A673 (cell line): ENCODE results near the gene NPY. TPM values are rescaled to one million over a fixed set of nuclear protein-coding genes. Genes with fewer than 3 reads are reported as not detected.

Source experiments
- BruUV-seq: library from RNA; stranded (reverse); fragments of 400-500 nt; replicated peaks from 2 replicates; lab custom pipeline; 2021; lab: Mats Ljungman, UMichigan
- CTCF ChIA-PET: fragments of 300-600 bp; sonication (Branson Sonifier 250); formaldehyde crosslinking; loops from one replicate; lab custom pipeline; 2022; ENCODE audit warnings: antibody characterized with exemption; lab: Charles Lee
- POLR2A ChIA-PET: fragments of 300-600 bp; sonication (Branson Sonifier 250); formaldehyde crosslinking; loops from one replicate; lab custom pipeline; 2022; ENCODE audit warnings: antibody characterized with exemption; ENCODE audit not compliant: low non-redundant PET; lab: Charles Lee
- DNase-seq: peaks from one replicate; pipeline ENCODE4 v3.0.0-alpha.2; 2015; ENCODE audit warnings: low spot score
- H3K27ac ChIP-seq: fragments of 200-600 bp; sonication (generic); 2 replicates; pipeline ENCODE4 v1.5.1; 2016; ENCODE audit warnings: mixed run types, low read depth, mild to moderate bottlenecking, mixed read lengths, antibody characterized with exemption, low read length; ENCODE audit not compliant: poor library complexity, severe bottlenecking
- H3K27me3 ChIP-seq: fragments of 200-600 bp; sonication (generic); replicated peaks from 2 replicates; pipeline ENCODE4 v1.6.1; 2017; ENCODE audit warnings: mixed run types, low read depth, mild to moderate bottlenecking, mixed read lengths, antibody characterized with exemption, low read length; ENCODE audit not compliant: insufficient read depth, poor library complexity
- H3K36me3 ChIP-seq: fragments of 200-600 bp; sonication (generic); 2 replicates; pipeline ENCODE4 v1.6.1; 2016; ENCODE audit warnings: mixed run types, mild to moderate bottlenecking, mixed read lengths, antibody characterized with exemption, low read length; ENCODE audit not compliant: insufficient read depth, poor library complexity, severe bottlenecking
- H3K4me1 ChIP-seq: fragments of 200-600 bp; sonication (generic); 2 replicates; pipeline ENCODE4 v1.6.1; 2017; ENCODE audit warnings: mixed run types, mild to moderate bottlenecking, mixed read lengths, antibody characterized with exemption, low read length; ENCODE audit not compliant: insufficient read depth, poor library complexity, severe bottlenecking
- H3K4me3 ChIP-seq: fragments of 200-600 bp; sonication (generic); 2 replicates; pipeline ENCODE4 v1.5.1; 2016; ENCODE audit warnings: low read depth, mixed run types, mild to moderate bottlenecking, mixed read lengths, low read length; ENCODE audit not compliant: poor library complexity, severe bottlenecking
- H3K9me3 ChIP-seq: fragments of 200-600 bp; sonication (generic); 2 replicates; pipeline ENCODE4 v1.6.1; 2016; ENCODE audit warnings: mixed run types, low read depth, mild to moderate bottlenecking, mixed read lengths, antibody characterized with exemption, low read length; ENCODE audit not compliant: poor library complexity, severe bottlenecking
- EZH2 ChIP-seq: fragments of 200-600 bp; sonication (generic); IDR thresholded peaks from 2 replicates; pipeline ENCODE4 v1.6.1; 2017; ENCODE audit warnings: borderline replicate concordance, low read depth, mild to moderate bottlenecking, mixed read lengths, antibody characterized with exemption, low read length; ENCODE audit not compliant: poor library complexity, severe bottlenecking
- intact Hi-C: fragments of 100-400 bp; cut with micrococcal nuclease; formaldehyde crosslinking; loops from one replicate; pipeline ENCODE4 v1.10.0; 2022; ENCODE audit not compliant: unreplicated experiment
- total RNA-seq: library from RNA; stranded (reverse); gene quantifications from 2 replicates; pipeline ENCODE4 v1.2.3, GENCODE V29; 2021
- TF ChIP-seq, protein P1 (sequence below): fragments of 300-800, 200-600 bp; sonication (generic); conservative IDR thresholded peaks from 2 replicates; pipeline ENCODE4 v1.5.1; 2017; ENCODE audit warnings: low read depth, mild to moderate bottlenecking, antibody characterized with exemption, low read length, moderate library complexity, mixed read lengths

The NPY gene
- total RNA-seq, 1 experiment from 2014 or later = 40.1 TPM

DNA sequence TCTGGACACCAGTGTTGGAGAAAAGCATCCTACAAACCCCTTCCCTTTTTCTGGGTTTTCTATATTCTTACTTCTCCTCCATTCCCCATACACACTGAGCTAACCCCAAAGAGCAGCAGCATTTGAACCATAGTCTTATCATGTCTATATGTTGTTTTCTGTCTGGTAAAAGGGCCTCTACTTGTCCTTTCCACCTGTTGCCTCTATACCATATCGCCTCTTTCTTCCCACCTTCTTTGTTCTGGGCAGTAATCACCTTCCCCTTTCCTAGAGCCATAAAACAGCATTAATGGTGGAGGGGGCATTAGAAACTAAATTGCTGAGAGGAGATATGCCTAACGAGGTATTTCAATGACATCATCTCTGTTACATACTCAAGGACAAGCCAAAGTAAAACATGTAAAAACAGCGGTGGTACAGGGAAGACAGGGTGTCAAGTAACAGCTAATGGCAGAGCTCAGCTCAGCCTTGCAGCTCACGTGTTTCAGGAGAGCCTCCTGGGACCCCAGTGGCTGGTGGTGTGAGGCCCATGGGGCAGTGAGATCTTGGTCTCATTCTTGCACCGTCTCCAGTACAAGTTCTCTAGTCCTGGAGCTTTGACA is 20.6 kb downstream of the NPY start:
- H3K27me3 ChIP-seq = no peaks in the 10 kb centered on the region
- H3K4me1 ChIP-seq = no peaks in the 10 kb centered on the region
- ChIA-PET CTCF (no interaction called here), POLR2A (no interaction called here)
- H3K9me3 ChIP-seq = no peaks in the 10 kb centered on the region
- no peak overlapping the region for H3K4me3 ChIP-seq
- TF ChIP-seq EZH2 = no peak
- TF ChIP-seq, protein P1, sequence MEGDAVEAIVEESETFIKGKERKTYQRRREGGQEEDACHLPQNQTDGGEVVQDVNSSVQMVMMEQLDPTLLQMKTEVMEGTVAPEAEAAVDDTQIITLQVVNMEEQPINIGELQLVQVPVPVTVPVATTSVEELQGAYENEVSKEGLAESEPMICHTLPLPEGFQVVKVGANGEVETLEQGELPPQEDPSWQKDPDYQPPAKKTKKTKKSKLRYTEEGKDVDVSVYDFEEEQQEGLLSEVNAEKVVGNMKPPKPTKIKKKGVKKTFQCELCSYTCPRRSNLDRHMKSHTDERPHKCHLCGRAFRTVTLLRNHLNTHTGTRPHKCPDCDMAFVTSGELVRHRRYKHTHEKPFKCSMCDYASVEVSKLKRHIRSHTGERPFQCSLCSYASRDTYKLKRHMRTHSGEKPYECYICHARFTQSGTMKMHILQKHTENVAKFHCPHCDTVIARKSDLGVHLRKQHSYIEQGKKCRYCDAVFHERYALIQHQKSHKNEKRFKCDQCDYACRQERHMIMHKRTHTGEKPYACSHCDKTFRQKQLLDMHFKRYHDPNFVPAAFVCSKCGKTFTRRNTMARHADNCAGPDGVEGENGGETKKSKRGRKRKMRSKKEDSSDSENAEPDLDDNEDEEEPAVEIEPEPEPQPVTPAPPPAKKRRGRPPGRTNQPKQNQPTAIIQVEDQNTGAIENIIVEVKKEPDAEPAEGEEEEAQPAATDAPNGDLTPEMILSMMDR = no peak
- intact Hi-C loops = no loop called here
- no peak for DNase-seq
- H3K27ac ChIP-seq = no peak overlapping the region
- no peaks in the 10 kb centered on the region for H3K36me3 ChIP-seq
- no TSS peak for BruUV-seq

DNA sequence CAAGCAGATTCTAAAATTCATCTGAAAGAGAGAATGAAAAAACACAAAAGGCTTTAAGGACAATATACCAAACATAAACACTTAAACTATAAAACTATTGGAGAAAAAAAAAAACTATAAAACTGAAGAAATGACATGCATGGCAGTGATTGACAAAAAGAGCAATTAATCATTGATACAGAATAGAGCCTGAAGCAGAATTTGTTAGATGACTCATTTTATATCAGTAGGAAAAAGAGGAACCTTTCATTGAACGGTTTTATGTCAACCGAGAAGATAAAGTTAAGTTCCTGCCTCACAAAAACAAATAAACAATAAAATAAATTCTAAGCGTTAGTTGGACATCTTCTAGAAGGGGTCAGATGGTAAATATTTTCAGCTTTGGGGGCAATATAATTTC is 23.3 kb downstream of the NPY start:
- H3K27me3 ChIP-seq = no peaks in the 10 kb centered on the region
- no peak for TF ChIP-seq EZH2
- TF ChIP-seq, protein P1 = no peak
- BruUV-seq = no TSS peak
- no peak overlapping the region for H3K27ac ChIP-seq
- H3K36me3 ChIP-seq = no peaks in the 10 kb centered on the region
- DNase-seq = no peak
- intact Hi-C loops = no loop called here
- no peak overlapping the region for H3K4me3 ChIP-seq
- ChIA-PET CTCF (no interaction called here), POLR2A (no interaction called here)
- H3K4me1 ChIP-seq = no peaks in the 10 kb centered on the region
- no peaks in the 10 kb centered on the region for H3K9me3 ChIP-seq

DNA sequence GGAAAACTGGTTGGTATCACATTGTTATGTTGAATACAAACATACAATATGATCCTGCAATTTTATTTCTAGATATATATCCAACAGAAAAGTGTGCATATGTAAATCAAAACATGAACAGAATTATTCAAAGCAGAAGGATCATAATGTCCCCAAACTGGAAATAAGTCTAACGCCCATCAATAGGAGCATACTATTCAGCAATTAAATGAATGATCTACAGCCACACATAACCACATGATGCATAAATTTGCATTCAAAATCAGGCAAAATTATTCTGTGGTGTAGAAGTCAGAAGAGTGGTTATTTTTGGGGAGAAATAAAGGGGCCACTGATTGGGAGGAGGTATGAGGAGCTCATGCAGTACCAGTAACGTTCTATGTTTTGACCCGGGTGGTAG is 28.6 kb downstream of the NPY start:
- Histone ChIP-seq H3K36me3 (no peaks in the 10 kb centered on the region), H3K4me1 (no peaks in the 10 kb centered on the region), H3K27ac (no peak overlapping the region), H3K4me3 (no peak overlapping the region), H3K9me3 (no peaks in the 10 kb centered on the region), H3K27me3 (no peaks in the 10 kb centered on the region)
- CTCF ChIA-PET = no interaction called here
- DNase-seq = no peak
- no TSS peak for BruUV-seq
- POLR2A ChIA-PET = no interaction called here
- TF ChIP-seq EZH2 = no peak
- TF ChIP-seq, protein P1 = no peak
- intact Hi-C loops = no loop called here
